Fibroblast of villous mesenchyme (primary cell): ENCODE data around the gene VWA2. TPM values are rescaled to one million over a fixed set of nuclear protein-coding genes. Genes with fewer than 3 reads are reported as not detected.

Experiments
- DNase-seq: peaks from one replicate; pipeline ENCODE4 v3.0.0-alpha.2; 2010; ENCODE audit warnings: low read depth
- H3K4me3 ChIP-seq: 2 replicates; pipeline ENCODE4 v1.5.1; 2011; ENCODE audit warnings: low read depth, mild to moderate bottlenecking, low read length
- CTCF ChIP-seq: IDR thresholded peaks from 2 replicates; pipeline ENCODE4 v1.5.1; 2012; ENCODE audit warnings: low read depth, mild to moderate bottlenecking, low read length; ENCODE audit not compliant: insufficient read depth
- total RNA-seq: library from RNA; depleted of rRNA; stranded (reverse); fragments of >200 nt; gene quantifications from 2 replicates; pipeline ENCODE4 v1.2.3, GENCODE V29; 2012

Gene VWA2
- total RNA-seq, 1 donor = under 0.01 TPM

- no peak for TF ChIP-seq CTCF
- no peak for DNase-seq
- no peak overlapping the region for H3K4me3 ChIP-seq
Measured at GRCh38 chr10:114232561-114233176, 6.4 kb upstream of the VWA2 start.

GRCh38 chr10:114233482-114233881, 5.6 kb upstream of the VWA2 start:
- no peak for DNase-seq
- TF ChIP-seq CTCF = no peak
- H3K4me3 ChIP-seq = no peak overlapping the region

GRCh38 chr10:114234132-114234531, 4.9 kb upstream of the VWA2 start:
- no peak overlapping the region for H3K4me3 ChIP-seq
- TF ChIP-seq CTCF = no peak
- no peak for DNase-seq

DNA sequence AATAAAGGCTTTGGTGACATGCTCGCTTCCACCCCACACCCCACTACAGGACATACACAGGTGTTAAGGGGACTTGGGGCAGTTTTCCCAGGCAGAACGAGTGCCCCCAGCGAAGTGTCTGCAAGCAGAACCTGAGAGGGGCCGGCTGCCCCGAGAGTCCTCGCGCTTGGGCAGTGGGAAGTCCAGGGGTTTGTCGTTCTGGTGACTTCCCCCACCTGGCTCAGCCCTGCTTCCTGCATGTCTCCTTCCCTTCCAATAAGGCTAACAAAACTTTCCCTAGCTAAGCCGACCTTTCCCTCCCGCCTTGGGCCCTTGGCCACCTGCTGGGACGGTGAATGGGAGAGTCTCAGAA, 916 bp downstream of the VWA2 start:
- H3K4me3 ChIP-seq = no peak overlapping the region
- no peak for DNase-seq
- no peak for TF ChIP-seq CTCF

GRCh38 chr10:114242235-114242634, 3.2 kb downstream of the VWA2 start:
- DNase-seq = no peak
- no peak for TF ChIP-seq CTCF
- no peak overlapping the region for H3K4me3 ChIP-seq

GRCh38 chr10:114243661-114244060, 4.6 kb downstream of the VWA2 start:
- no peak for DNase-seq
- no peak for TF ChIP-seq CTCF
- H3K4me3 ChIP-seq = no peak overlapping the region

DNA sequence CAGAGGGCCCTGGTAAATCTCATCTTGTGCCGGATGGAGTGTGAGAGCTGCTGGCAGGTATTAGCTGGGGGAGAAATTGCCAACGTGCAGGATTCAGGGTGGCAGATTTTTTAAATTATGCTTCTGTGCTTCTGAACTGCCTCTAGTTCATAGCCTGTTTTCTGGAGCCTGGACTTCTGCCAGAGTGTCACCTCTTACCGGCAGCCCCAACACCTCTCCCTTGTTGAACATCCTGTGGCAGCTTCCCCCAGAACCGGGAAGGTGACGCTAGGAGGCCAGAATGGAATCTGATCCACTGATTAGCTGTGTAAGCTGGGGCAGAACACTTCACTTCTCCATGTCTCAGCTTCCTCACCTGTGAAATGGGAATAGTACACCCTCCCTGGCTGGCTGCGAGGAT, 5.1 kb downstream of the VWA2 start:
- no peak for TF ChIP-seq CTCF
- H3K4me3 ChIP-seq = no peak overlapping the region
- no peak for DNase-seq
